DMS153 treated with DMSO at 0.1 percent for 48 hours (cell line): ENCODE results near the gene LIMS2.

ENCODE experiments used
- DNase-seq: peaks from one replicate; lab custom pipeline; 2025; ENCODE audit not compliant: unreplicated experiment; lab: John Stamatoyannopoulos, UW

Gene LIMS2

GRCh38 chr2:127646487-127647241, 28.7 kb downstream of the LIMS2 start:
- no peak for DNase-seq

DNA sequence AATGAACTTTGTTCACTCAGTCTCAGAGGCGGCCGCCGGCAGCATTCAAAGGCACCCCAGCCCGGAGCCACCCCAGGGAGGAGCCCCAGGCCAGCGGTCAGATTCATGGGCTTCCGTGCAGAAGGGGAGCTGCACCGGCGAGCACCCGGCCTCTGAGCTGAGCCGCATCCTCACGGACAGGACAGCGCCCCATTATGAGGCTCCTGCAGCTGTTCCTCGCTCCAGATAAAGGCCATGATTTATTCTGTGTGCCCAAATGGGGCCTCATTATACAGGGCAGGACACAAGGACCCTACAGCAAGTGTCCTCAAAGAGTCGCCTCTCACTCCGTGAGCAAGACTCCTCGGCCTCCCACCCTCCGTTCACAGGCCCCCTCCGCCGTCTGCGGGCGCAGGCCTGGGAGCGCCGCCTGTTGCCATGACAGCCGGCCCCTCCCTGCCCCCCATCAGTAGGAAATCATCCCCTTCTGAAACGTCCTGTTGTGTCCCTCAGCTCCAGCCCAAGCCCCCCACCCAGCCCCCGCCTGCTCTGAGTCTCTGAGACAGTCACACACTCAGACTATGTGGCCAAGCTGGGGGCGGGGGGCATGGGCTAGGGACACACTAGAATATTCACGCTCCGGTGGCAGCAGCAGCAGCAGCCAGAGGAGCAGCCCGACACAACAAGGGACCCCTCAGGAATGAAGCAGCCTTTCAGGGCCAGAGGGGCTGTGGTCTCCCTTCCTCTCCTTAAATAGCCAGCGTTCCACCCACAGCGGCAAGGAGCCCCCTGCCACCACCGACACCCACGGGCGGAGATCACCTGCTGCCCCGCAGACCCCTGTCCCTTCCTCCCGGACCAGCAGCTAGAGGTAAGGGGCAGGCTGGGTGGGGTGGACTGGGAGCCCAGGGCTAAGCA, 29.7 kb downstream of the LIMS2 start, which contains the start of gene GPR17:
Gene GPR17 (plus strand): TSS at position 759 of the 897 bp plus-strand sequence. CDS start 4,583 bp downstream, outside the sequence.
- no peak for DNase-seq

DNA sequence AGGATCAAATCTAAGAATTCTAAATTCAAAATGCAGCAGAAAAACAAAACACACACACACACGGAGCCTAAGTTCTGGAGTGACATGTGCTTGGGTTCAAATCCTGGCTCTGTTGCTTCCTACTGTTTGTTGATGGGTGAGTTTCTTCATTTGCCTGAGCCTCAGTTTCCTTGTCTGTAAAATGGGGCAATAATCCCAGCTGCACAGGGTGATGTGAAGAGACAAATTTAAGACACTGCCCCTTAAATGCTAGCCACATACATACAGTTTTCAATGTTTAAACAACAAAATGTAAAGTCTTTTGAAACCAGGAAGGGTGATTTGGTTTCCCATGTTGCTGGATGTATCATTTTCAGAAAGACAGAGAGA, 30.3 kb downstream of the LIMS2 start:
- DNase-seq = no peak

DNA sequence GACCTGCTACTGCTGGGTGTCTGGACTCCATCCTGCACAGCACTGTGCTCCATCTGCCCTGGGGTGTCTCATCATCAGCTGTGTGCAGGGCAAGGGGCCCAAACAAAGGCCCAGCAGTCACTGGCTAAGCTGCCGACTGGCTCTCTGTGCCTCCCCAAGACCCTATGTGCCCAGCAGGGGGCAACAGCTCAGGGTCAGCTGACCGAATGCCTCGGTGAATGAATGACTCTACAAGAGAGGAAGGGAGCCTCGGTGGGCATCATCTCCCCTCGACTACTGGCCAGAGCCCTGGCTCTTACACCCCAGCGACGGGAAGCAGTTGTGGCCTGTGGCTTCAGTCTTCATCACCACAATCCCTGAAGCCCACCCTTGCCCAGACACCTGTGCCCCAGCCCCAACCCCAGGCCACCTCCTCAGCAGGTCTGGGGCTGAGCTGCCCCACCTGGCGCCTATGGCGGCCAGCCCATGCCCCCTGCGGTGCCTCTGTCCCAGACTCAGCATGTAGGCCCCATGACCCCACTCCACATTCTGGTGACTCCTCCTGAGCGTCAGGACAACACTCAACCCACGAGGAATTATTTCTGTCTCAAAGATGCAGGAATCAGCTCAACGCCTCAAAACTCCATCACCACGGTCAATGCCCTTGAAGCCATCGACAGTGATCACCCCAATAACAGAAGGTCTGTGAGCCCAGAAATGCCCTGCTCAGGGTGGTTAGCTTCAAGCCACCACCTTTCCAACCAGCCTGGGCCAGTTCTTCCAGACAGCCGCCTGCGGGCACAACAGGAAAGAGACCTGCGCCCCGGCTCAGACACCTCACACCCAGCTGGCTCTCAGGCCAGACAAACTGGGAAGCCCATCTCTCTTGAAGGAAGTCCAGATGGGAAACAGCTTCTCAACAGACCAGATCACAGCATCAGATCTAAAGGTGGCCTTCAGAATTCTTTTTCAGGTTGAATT, 31.0 kb downstream of the LIMS2 start:
- no peak for DNase-seq

- DNase-seq = no peak
These were observed 31.8 kb downstream of the LIMS2 start for GRCh38 chr2:127643439-127644065.

DNA sequence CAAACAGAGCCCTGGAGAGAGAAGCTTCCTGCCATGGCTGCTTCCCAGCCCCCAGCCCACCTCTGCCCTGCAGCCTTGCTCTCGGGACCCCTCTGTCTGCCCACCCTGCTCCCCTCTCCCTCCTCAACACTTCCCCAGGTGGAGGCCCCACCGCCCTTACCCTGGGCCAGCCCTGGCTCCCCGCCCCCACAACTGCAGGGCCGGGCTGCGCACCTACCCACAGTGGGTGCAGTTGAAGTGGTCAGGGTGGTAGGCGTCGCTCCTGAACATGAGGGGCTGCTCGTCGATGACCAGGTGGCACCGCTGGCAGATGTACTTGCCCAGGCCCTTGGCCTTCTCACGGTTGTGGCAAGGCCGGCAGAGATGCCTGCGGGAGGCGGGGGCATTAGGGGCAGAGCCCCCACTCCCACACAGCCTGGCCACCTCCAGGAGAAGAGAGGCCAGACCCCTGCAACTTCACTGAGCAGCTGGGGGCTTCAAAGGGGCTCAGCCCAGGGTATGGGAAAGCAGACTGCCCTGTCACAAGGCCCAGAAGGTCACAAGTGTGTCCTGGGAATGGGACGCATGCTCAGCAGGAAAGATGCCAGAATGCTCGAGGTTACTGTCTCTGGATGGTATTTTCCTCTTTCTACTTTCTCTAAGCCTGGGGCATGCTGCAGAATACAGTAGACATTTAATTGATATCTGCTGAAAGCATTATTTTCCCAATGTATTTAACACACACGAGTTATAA, 32.5 kb downstream of the LIMS2 start:
- no peak for DNase-seq

GRCh38 chr2:127641846-127642507, 33.4 kb downstream of the LIMS2 start:
- no peak for DNase-seq

DNA sequence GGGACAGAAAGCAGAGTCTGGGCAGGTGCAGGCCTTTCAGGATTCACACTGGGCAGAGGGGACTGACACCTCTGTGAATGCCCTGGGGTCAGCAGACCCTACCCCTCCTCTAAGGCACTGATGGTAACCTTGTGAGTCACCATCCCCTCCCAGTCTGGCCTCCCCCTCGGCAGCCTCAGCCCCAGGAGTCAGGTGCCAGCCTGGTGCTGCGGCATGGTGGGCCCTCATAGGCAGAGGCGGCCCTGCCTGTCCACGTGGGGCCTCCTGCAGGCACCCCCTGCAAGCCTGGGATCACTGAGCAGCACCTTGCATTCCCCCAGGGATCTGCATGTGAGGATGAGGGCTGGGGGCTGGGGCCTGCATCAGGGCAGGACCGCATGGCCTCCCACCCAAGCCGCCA, 34.2 kb downstream of the LIMS2 start:
- DNase-seq = no peak

- DNase-seq = no peak
These were observed 35.0 kb downstream of the LIMS2 start for GRCh38 chr2:127640082-127641072.

- no peak for DNase-seq
These were observed 36.2 kb downstream of the LIMS2 start for GRCh38 chr2:127639111-127639474.

DNA sequence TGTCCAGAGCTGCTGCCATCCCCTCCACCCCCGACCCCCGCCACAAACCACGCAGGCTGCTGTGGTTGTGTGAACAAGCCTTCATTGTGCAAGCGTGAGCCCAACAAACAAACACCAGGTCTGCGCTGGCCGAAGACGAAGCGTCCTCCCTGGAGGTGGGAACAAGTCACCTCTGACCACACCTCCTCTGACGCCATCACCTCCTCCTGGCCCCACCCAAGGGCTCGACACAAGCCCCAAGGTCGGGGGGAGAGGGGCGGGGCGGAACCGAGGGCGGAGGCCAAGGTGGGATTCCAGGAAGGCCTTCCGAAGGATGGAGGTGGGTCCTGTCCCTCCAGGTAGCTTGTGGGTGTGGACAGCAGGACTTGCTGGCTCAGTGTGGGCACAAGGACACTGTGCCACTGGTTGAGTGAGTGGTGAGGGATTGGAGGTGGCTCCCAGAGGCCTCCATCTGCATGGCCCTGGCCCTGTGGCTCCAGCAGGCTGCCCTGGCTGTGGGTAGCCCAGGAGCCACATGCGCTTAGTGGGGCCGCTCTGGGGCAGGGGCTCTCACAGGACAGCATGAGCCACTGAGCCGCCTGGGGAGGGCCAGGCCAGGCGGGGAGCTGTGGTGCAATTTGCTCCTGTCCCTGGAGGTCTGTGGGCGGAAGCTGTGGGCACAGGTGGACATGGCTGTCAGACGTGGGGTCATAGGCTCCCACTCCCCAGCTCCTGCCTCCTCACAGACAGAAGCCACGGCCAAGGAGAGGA, 36.8 kb downstream of the LIMS2 start:
- DNase-seq = no peak

GRCh38 chr2:127637725-127638252, 37.5 kb downstream of the LIMS2 start:
- DNase-seq = no peak

- DNase-seq = no peak
These were observed 38.1 kb downstream of the LIMS2 start for GRCh38 chr2:127637236-127637630.

- no peak for DNase-seq
These were observed 38.8 kb downstream of the LIMS2 start for GRCh38 chr2:127636248-127637235.

DNA sequence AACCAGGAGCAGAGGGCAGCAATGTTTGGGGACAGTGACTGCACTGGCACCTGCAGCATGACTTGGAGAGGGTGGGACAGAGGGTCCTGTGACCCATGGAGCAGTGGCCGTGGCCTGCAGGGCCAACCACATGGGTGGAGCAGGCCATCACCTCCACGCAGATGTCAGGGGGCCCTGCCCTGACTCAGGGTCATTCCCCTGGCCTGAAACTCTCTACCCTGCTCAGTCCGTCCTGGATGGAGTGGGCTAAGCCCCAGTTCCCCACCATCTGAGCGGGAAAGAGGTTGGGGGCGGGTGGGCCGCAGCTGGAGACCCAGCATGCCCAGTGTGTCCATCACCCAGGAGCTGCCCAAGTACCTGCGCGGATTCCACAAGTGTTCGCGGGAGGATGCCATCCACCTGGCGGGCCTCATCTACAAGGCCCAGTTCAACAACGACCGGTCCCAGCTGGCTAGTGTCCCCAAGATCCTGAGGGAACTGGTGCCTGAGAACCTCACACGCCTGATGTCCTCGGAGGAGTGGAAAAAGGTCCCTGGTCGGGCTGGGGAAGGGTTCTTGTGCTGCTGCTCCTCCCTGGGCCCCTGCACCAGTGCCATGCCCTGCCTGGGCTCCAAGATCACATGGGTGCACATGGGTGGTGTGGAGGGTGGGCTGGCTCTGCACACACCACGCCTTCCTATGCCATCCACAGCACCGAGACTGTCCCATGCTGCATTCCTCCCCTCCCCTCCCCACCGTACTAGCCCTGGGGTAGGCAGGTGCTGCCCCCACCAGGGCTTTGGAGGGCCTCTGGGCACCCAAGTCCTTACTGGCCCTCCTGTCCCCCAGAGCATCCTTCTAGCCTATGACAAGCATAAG, 39.7 kb downstream of the LIMS2 start:
- DNase-seq = no peak
